ENCODE data around the gene TNXB.
A peak's percentile ranks its signal among the peaks of the same experiment; 100 is the strongest.

The TNXB gene

DNA sequence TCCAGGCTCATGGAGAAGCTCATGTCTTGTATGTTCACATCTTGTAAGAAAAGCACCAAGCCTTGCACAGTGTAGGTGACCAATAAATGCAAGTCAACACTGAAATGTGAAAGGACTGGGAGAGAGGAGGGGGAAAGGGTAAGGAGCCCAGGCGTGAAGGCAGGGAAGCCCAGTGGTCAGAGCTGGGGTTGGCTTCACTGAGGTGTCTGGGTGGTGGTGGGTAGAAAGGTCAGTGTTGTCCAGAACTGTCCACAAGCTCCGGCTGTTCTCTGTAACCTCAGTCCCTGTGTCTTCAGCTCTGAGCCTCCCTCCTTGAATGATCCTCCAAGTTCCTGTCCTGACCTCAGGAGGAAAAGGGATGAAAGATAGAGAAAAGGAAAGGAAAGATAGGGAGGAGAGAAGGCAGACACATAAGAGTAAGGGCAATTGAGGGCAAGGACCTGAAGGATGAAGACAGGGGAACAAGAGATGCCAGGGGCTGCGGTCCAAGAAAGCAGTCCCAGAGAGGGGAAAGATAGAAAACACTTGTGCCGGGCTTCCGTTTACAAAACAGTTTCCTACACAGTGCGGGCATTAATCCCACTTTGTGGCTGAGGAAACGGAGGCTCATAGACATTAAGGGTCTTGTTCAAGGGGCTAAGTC, 2.4 kb upstream of the TNXB start:
- TF ChIP-seq EP300 (IDR thresholded peaks at IDR 0.05; ENCODE audit: borderline replicate concordance) (no peak), REST (IDR thresholded peaks at IDR 0.05; ENCODE audit: low read depth) (no peak), TCF12 (IDR thresholded peaks at IDR 0.05; ENCODE audit: low read depth) (no peak), ZBTB7A (IDR thresholded peaks at IDR 0.05; ENCODE audit: low read depth) (no peak), FOXM1 (IDR thresholded peaks at IDR 0.05; ENCODE audit: borderline replicate concordance, low read depth) (no peak), MAX (IDR thresholded peaks at IDR 0.05) (no peak)

DNA sequence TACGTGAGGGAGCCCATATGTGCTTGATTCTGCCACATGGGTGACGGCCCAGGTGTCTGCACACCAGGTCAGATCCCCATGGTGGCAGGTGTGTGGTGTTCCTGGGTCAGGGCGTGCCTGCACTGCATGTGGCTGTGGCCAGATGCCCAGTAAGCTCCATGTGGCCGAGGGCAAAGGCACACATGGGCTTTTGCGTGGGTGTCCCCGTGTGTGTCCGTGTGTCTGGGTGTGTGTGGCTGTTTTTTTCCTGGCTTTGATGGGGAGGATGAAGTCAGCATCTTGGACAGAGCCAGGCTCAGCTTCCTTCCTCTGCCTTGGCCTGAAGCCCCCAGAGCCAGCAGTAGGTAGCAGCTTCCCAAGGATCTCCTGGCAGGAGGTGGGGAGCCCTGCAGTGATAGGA, 1.5 kb upstream of the TNXB start:
- TF ChIP-seq CREB1 (IDR thresholded peaks at IDR 0.05; ENCODE audit: low read depth) = no peak
- TF ChIP-seq TCF12 (IDR thresholded peaks at IDR 0.05; ENCODE audit: low read depth) = 0 out of 2 replicates have a peak, but pooled peaks have one; percentile 33
- no peak for TF ChIP-seq TEAD4 (IDR thresholded peaks at IDR 0.05)
- peak; percentile 78 for TF ChIP-seq EGR1 (IDR thresholded peaks at IDR 0.05)
- no peak for TF ChIP-seq REST (IDR thresholded peaks at IDR 0.05; ENCODE audit: low read depth)
- TF ChIP-seq ZBTB7A (IDR thresholded peaks at IDR 0.05; ENCODE audit: low read depth) = no peak
- TF ChIP-seq, protein P1, sequence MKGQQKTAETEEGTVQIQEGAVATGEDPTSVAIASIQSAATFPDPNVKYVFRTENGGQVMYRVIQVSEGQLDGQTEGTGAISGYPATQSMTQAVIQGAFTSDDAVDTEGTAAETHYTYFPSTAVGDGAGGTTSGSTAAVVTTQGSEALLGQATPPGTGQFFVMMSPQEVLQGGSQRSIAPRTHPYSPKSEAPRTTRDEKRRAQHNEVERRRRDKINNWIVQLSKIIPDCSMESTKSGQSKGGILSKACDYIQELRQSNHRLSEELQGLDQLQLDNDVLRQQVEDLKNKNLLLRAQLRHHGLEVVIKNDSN (IDR thresholded peaks at IDR 0.05) = no peak
- peak; percentile 24; the same call in 1 of the 2 replicates for TF ChIP-seq MAX (IDR thresholded peaks at IDR 0.05)
- no peak for TF ChIP-seq CEBPB (IDR thresholded peaks at IDR 0.05)
- no peak for TF ChIP-seq FOXM1 (IDR thresholded peaks at IDR 0.05; ENCODE audit: borderline replicate concordance, low read depth)
- TF ChIP-seq YY1 (IDR thresholded peaks at IDR 0.05; ENCODE audit: low read depth) = no peak
- no peak for TF ChIP-seq TAF1 (IDR thresholded peaks at IDR 0.05; ENCODE audit: low read depth)
- no peak for TF ChIP-seq RAD21 (IDR thresholded peaks at IDR 0.05; ENCODE audit: low read depth)
- 0 out of 2 replicates have a peak, but pooled peaks have one; percentile 12 for TF ChIP-seq NFIC (IDR thresholded peaks at IDR 0.05)
- no peak for TF ChIP-seq EP300 (IDR thresholded peaks at IDR 0.05; ENCODE audit: borderline replicate concordance)

- TF ChIP-seq NFIC (IDR thresholded peaks at IDR 0.05) (no peak), REST (IDR thresholded peaks at IDR 0.05; ENCODE audit: low read depth) (no peak), TEAD4 (IDR thresholded peaks at IDR 0.05) (no peak), MAX (IDR thresholded peaks at IDR 0.05) (no peak), TCF12 (IDR thresholded peaks at IDR 0.05; ENCODE audit: low read depth) (no peak), EGR1 (IDR thresholded peaks at IDR 0.05) (no peak), TAF1 (IDR thresholded peaks at IDR 0.05; ENCODE audit: low read depth) (no peak), CEBPB (IDR thresholded peaks at IDR 0.05) (no peak), RAD21 (IDR thresholded peaks at IDR 0.05; ENCODE audit: low read depth) (no peak), EP300 (IDR thresholded peaks at IDR 0.05; ENCODE audit: borderline replicate concordance) (no peak), ZBTB7A (IDR thresholded peaks at IDR 0.05; ENCODE audit: low read depth) (no peak), FOXM1 (IDR thresholded peaks at IDR 0.05; ENCODE audit: borderline replicate concordance, low read depth) (no peak), YY1 (IDR thresholded peaks at IDR 0.05; ENCODE audit: low read depth) (no peak), CREB1 (IDR thresholded peaks at IDR 0.05; ENCODE audit: low read depth) (no peak)
- TF ChIP-seq, protein P1 (IDR thresholded peaks at IDR 0.05) = no peak
Measured at GRCh38 chr6:32109765-32110160, 625 bp upstream of the TNXB start.

- TF ChIP-seq, protein P1 (IDR thresholded peaks at IDR 0.05) = no peak
- no peak for TF ChIP-seq ZBTB7A (IDR thresholded peaks at IDR 0.05; ENCODE audit: low read depth)
- TF ChIP-seq TCF12 (IDR thresholded peaks at IDR 0.05; ENCODE audit: low read depth) = no peak
- no peak for TF ChIP-seq EGR1 (IDR thresholded peaks at IDR 0.05)
- no peak for TF ChIP-seq REST (IDR thresholded peaks at IDR 0.05; ENCODE audit: low read depth)
- TF ChIP-seq RAD21 (IDR thresholded peaks at IDR 0.05; ENCODE audit: low read depth) = no peak
- no peak for TF ChIP-seq TEAD4 (IDR thresholded peaks at IDR 0.05)
- no peak for TF ChIP-seq CREB1 (IDR thresholded peaks at IDR 0.05; ENCODE audit: low read depth)
- TF ChIP-seq NFIC (IDR thresholded peaks at IDR 0.05) = no peak
- no peak for TF ChIP-seq MAX (IDR thresholded peaks at IDR 0.05)
- no peak for TF ChIP-seq TAF1 (IDR thresholded peaks at IDR 0.05; ENCODE audit: low read depth)
- TF ChIP-seq CEBPB (IDR thresholded peaks at IDR 0.05) = no peak
- TF ChIP-seq FOXM1 (IDR thresholded peaks at IDR 0.05; ENCODE audit: borderline replicate concordance, low read depth) = no peak
- TF ChIP-seq EP300 (IDR thresholded peaks at IDR 0.05; ENCODE audit: borderline replicate concordance) = no peak
- no peak for TF ChIP-seq YY1 (IDR thresholded peaks at IDR 0.05; ENCODE audit: low read depth)
Measured at GRCh38 chr6:32108727-32109113, 418 bp downstream of the TNXB start.

All from Ishikawa (cell line).